Liver (tissue), 9 donors: ENCODE results near the gene POLDIP2. TPM values are rescaled to one million over a fixed set of nuclear protein-coding genes. Genes with fewer than 3 reads are reported as not detected.

Experiments used
- DNase-seq: peaks from one replicate; pipeline ENCODE4 v3.0.0-alpha.2; 2017; ENCODE audit warnings: low spot score
- H3K27ac ChIP-seq, 2 donors: one replicate each; pipeline ENCODE4 v1.7.0; 2013; ENCODE audit warnings: inconsistent platforms in 2 of 2, low read length in 2 of 2, control low read depth in 1 of 2, low read depth in 1 of 2, mild to moderate bottlenecking in 1 of 2
- H3K27me3 ChIP-seq, 4 donors: one replicate each; pipeline versions ENCODE4 v1.6.1 to v1.7.0; 2013; ENCODE audit warnings: low read length in 3 of 4, inconsistent platforms in 1 of 4, mild to moderate bottlenecking in 1 of 4, moderate library complexity in 1 of 4; ENCODE audit not compliant: control insufficient read depth in 4 of 4, insufficient read depth in 4 of 4
- H3K36me3 ChIP-seq, 4 donors: one replicate each; pipeline versions ENCODE4 v1.6.1 to v1.7.0; 2013; ENCODE audit warnings: low read length in 3 of 4, mild to moderate bottlenecking in 3 of 4, low read depth in 1 of 4, moderate library complexity in 1 of 4; ENCODE audit not compliant: control insufficient read depth in 4 of 4, insufficient read depth in 3 of 4
- H3K4me1 ChIP-seq, 4 donors: one replicate each; pipeline versions ENCODE4 v1.6.1 to v1.7.0; 2013; ENCODE audit warnings: low read length in 3 of 4, mild to moderate bottlenecking in 3 of 4, moderate library complexity in 1 of 4; ENCODE audit not compliant: control insufficient read depth in 4 of 4, insufficient read depth in 4 of 4
- H3K4me3 ChIP-seq, 3 donors: one replicate each; pipeline versions ENCODE4 v1.6.1 to v1.7.0; 2013; ENCODE audit warnings: low read length in 3 of 3, control low read depth in 1 of 3, low read depth in 1 of 3, mild to moderate bottlenecking in 1 of 3
- H3K9ac ChIP-seq, 2 donors: one replicate each; pipeline ENCODE4 v1.7.0; 2013; ENCODE audit warnings: low read length in 2 of 2, mild to moderate bottlenecking in 2 of 2, moderate library complexity in 2 of 2, control low read depth in 1 of 2, low read depth in 1 of 2
- H3K9me3 ChIP-seq, 4 donors: one replicate each; pipeline versions ENCODE4 v1.6.1 to v1.7.0; 2013; ENCODE audit warnings: low read length in 3 of 4; ENCODE audit not compliant: control insufficient read depth in 4 of 4
- ATF3 ChIP-seq: IDR thresholded peaks from 2 replicates; pipeline ENCODE4 v1.6.1; 2016; ENCODE audit warnings: antibody characterized with exemption
- CTCF ChIP-seq: fragments of 150-350 bp; IDR thresholded peaks from 2 replicates; pipeline ENCODE4 v1.5.1; 2017; ENCODE audit warnings: improper control_type of control experiment, low read depth, low read length; ENCODE audit not compliant: missing input control
- EGR1 ChIP-seq, 2 donors: IDR thresholded peaks; 2 replicates each; pipeline ENCODE4 v1.6.1; 2016 to 2018; ENCODE audit warnings: antibody characterized with exemption in 2 of 2, low read depth in 2 of 2
- FOXA1 ChIP-seq: IDR thresholded peaks from 2 replicates; pipeline ENCODE4 v1.6.1; 2016; ENCODE audit warnings: antibody characterized with exemption
- HNF4A ChIP-seq, 2 donors: conservative IDR thresholded peaks; 2 replicates each; pipeline ENCODE4 v1.6.1; 2016; ENCODE audit warnings: antibody characterized with exemption in 2 of 2, mild to moderate bottlenecking in 2 of 2
- JUND ChIP-seq, 2 donors: IDR thresholded peaks; 2 replicates each; pipeline ENCODE4 v1.6.1; 2016; ENCODE audit warnings: antibody characterized with exemption in 2 of 2
- NR2F2 ChIP-seq: IDR thresholded peaks from 2 replicates; pipeline ENCODE4 v1.6.1; 2016; ENCODE audit warnings: antibody characterized with exemption
- RAD21 ChIP-seq, 2 donors: IDR thresholded peaks; 2 replicates each; pipeline ENCODE4 v1.6.1; 2016; ENCODE audit warnings: antibody characterized with exemption in 2 of 2, mild to moderate bottlenecking in 2 of 2
- RXRA ChIP-seq, 2 donors: IDR thresholded peaks; 2 replicates each; pipeline ENCODE4 v1.6.1; 2017 to 2018; ENCODE audit warnings: antibody characterized with exemption in 2 of 2, mild to moderate bottlenecking in 1 of 2
- SP1 ChIP-seq: IDR thresholded peaks from 2 replicates; pipeline ENCODE4 v1.6.1; 2018; ENCODE audit warnings: antibody characterized with exemption, mild to moderate bottlenecking
- TAF1 ChIP-seq: conservative IDR thresholded peaks from 2 replicates; pipeline ENCODE4 v1.6.1; 2016; ENCODE audit warnings: antibody characterized with exemption, mild to moderate bottlenecking
- YY1 ChIP-seq: IDR thresholded peaks from 2 replicates; pipeline ENCODE4 v1.6.1; 2016; ENCODE audit warnings: antibody characterized with exemption, mild to moderate bottlenecking
- ZBTB33 ChIP-seq: IDR thresholded peaks from 2 replicates; pipeline ENCODE4 v1.6.1; 2016; ENCODE audit warnings: antibody characterized with exemption
- WGBS: extraction: QIAGEN DNeasy Blood & Tissue Kit; methylation state at CpG from one replicate; pipeline ENCODE4 v1.1.7; 2013; 5-methylcytosine and 5-hydroxymethylcytosine counted together
- polyA plus RNA-seq, 2 donors: library from polyadenylated mRNA; stranded (reverse) in 1 of 2; unstranded in 1 of 2; fragments of 200-250 nt in 1 of 2; fragments of >200 nt in 1 of 2; fragmentation: Nextera tagmentation in 1 of 2; extraction: Ambion mirVana in 1 of 2; gene quantifications; one replicate each; pipeline versions ENCODE4 v1.2.1 to v1.2.3, GENCODE V29; 2013 to 2015
- total RNA-seq, 2 donors: library from RNA; depleted of rRNA; stranded (reverse); fragments of >200 nt; gene quantifications; one replicate each; pipeline ENCODE4 v1.2.3, GENCODE V29; 2014
- TF ChIP-seq, protein P1 (sequence below): IDR thresholded peaks from 2 replicates; pipeline ENCODE4 v1.6.1; 2016; ENCODE audit warnings: antibody characterized with exemption, mild to moderate bottlenecking
- TF ChIP-seq, protein P2 (sequence below): IDR thresholded peaks from 2 replicates; pipeline ENCODE4 v1.6.1; 2016; ENCODE audit warnings: antibody characterized with exemption
- donor health status: healthy.
- donor health status: healthy.
- donor health status: healthy.
- donor health status: healthy.
- donor health status: healthy.

The POLDIP2 gene
- total and polyA plus RNA-seq, 4 donors = 65.5 to 150 (median 104) TPM

GRCh38 chr17:28363186-28363585 lies 5.9 kb upstream of the POLDIP2 start:
- 66% methylated on average over 5 of the region's 5 CpGs for WGBS
- H3K27ac ChIP-seq = no peak overlapping the region
- TF ChIP-seq FOXA1 (no peak), RAD21 (IDR thresholded peaks at IDR 0.05) (no peak)

GRCh38 chr17:28357901-28358197 lies 522 bp upstream of the POLDIP2 start:
- TF ChIP-seq CTCF (no peak), RXRA (IDR thresholded peaks at IDR 0.05) (no peak), HNF4A (conservative IDR thresholded peaks at IDR 0.05) (no peak), ATF3 (no peak), ZBTB33 (no peak), SP1 (no peak), JUND (IDR thresholded peaks at IDR 0.05) (no peak), YY1 (no peak), TAF1 (no peak), NR2F2 (no peak), FOXA1 (no peak), EGR1 (IDR thresholded peaks at IDR 0.05; ENCODE audit: low read depth in 2 of 2) (no peak)
- TF ChIP-seq, protein P1, sequence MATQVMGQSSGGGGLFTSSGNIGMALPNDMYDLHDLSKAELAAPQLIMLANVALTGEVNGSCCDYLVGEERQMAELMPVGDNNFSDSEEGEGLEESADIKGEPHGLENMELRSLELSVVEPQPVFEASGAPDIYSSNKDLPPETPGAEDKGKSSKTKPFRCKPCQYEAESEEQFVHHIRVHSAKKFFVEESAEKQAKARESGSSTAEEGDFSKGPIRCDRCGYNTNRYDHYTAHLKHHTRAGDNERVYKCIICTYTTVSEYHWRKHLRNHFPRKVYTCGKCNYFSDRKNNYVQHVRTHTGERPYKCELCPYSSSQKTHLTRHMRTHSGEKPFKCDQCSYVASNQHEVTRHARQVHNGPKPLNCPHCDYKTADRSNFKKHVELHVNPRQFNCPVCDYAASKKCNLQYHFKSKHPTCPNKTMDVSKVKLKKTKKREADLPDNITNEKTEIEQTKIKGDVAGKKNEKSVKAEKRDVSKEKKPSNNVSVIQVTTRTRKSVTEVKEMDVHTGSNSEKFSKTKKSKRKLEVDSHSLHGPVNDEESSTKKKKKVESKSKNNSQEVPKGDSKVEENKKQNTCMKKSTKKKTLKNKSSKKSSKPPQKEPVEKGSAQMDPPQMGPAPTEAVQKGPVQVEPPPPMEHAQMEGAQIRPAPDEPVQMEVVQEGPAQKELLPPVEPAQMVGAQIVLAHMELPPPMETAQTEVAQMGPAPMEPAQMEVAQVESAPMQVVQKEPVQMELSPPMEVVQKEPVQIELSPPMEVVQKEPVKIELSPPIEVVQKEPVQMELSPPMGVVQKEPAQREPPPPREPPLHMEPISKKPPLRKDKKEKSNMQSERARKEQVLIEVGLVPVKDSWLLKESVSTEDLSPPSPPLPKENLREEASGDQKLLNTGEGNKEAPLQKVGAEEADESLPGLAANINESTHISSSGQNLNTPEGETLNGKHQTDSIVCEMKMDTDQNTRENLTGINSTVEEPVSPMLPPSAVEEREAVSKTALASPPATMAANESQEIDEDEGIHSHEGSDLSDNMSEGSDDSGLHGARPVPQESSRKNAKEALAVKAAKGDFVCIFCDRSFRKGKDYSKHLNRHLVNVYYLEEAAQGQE = no peak
- TF ChIP-seq, protein P2, sequence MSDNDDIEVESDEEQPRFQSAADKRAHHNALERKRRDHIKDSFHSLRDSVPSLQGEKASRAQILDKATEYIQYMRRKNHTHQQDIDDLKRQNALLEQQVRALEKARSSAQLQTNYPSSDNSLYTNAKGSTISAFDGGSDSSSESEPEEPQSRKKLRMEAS = no peak
- peak overlapping the region; percentile 77 to 97 (median 82) for H3K4me3 ChIP-seq
- no peaks in the 10 kb centered on the region for H3K27me3 ChIP-seq
- no peak for DNase-seq
- 2% methylated on average over 4 of the region's 4 CpGs for WGBS
- H3K27ac ChIP-seq = peak overlapping the region; percentile 20 to 41
- H3K9ac ChIP-seq = peak overlapping the region; percentile 24 to 86
- H3K36me3 ChIP-seq = peaks cover 14 to 48% (median 41%) of the 10 kb centered on the region in 4 donors
- no peaks in the 10 kb centered on the region for H3K9me3 ChIP-seq
- peaks cover 4 to 32% (median 24%) of the 10 kb centered on the region in 4 donors for H3K4me1 ChIP-seq

More at GRCh38 chr17:28363186-28363585, 5.9 kb upstream of the POLDIP2 start:
- Histone ChIP-seq H3K9me3 (no peaks in the 10 kb centered on the region), H3K36me3 (peaks cover 15 to 40% (median 27%) of the 10 kb centered on the region in 4 donors), H3K27me3 (no peaks in the 10 kb centered on the region), H3K9ac (no peak overlapping the region), H3K4me3 (no peak overlapping the region), H3K4me1 (peaks cover 2 to 33% (median 28%) of the 10 kb centered on the region in 4 donors)
- DNase-seq = no peak
